Omental fat pad (tissue), 4 donors: ENCODE measurements around the gene SCMH1. TPM values are rescaled to one million over a fixed set of nuclear protein-coding genes. Genes with fewer than 3 reads are reported as not detected.

ENCODE experiments used
- ATAC-seq: fragments of 150-250 bp; one replicate; pipeline ENCODE4 v1.9.1; 2016; ENCODE audit warnings: mild to moderate bottlenecking, moderate library complexity; ENCODE audit not compliant: low FRiP score
- DNase-seq: peaks from one replicate; pipeline ENCODE4 v3.0.0-alpha.2; 2019; ENCODE audit warnings: low spot score
- total RNA-seq, 4 donors: library from RNA; depleted of rRNA; stranded (reverse); fragments of >200 nt; gene quantifications; one replicate each; pipeline ENCODE4 v1.1.0, GENCODE V29; 2016
- TF ChIP-seq, protein P1 (sequence below), 3 donors: fragments of 450-650 bp; IDR thresholded peaks; one replicate each; pipeline ENCODE4 v1.5.1; 2016 to 2017; ENCODE audit warnings: antibody characterized with exemption in 3 of 3, mild to moderate bottlenecking in 3 of 3, moderate library complexity in 2 of 3

The SCMH1 gene
- total RNA-seq, 4 donors from 2014 or later = 19.9 to 42.8 (median 31.3) TPM

DNA sequence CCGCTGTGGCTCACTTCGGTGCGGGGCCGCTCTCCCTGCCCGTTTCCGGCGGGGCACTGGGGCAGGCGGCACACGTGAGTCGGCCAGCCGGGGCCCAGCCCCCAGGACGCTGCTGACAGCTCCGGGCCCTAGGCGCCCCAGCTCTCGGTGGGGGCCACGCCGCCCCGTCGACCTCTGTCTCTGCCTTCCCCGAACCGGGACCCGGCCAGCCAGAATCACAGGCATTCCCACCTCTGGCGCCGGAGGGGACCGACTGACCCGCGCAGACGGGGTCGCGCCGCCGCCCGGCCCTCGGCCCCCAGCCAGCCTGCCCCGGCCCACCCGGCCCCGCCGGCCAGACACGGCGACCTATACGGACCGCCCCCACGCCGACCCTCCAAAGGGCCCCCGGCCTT lies 755 bp downstream of the SCMH1 start:
- TF ChIP-seq, protein P1, sequence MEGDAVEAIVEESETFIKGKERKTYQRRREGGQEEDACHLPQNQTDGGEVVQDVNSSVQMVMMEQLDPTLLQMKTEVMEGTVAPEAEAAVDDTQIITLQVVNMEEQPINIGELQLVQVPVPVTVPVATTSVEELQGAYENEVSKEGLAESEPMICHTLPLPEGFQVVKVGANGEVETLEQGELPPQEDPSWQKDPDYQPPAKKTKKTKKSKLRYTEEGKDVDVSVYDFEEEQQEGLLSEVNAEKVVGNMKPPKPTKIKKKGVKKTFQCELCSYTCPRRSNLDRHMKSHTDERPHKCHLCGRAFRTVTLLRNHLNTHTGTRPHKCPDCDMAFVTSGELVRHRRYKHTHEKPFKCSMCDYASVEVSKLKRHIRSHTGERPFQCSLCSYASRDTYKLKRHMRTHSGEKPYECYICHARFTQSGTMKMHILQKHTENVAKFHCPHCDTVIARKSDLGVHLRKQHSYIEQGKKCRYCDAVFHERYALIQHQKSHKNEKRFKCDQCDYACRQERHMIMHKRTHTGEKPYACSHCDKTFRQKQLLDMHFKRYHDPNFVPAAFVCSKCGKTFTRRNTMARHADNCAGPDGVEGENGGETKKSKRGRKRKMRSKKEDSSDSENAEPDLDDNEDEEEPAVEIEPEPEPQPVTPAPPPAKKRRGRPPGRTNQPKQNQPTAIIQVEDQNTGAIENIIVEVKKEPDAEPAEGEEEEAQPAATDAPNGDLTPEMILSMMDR (IDR thresholded peaks at IDR 0.05) = no peak
- ATAC-seq (peak; percentile 73), DNase-seq (no peak)

DNA sequence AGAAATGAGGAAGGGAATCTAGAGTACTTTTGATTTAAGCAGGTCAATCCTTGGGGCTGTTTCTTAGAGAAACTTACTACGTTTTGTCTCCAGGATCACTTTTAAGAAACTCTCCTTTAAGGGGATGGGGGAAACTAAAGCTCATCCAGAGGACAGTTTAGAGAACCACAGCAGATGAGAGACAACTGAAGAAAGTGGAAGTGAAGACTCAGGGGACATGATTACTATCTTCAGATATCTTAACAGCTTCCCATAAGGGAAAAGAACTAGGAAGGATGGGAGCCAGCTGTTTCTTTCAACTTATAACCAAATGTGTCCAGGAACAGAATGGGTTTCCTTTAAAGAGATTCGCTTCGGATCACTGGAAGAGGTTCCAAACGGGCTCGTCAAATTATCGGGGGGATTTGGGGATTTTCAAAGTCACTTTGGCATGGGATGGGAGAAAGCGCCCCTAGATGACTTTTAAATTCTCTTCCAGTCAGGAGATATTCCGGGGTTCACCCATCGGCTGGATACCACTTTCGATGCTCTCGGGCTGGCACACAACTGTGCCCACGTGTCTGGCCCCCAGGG lies 1.2 kb downstream of the SCMH1 start:
- TF ChIP-seq, protein P1 (IDR thresholded peaks at IDR 0.05) = no peak
- ATAC-seq (no peak), DNase-seq (no peak)

DNA sequence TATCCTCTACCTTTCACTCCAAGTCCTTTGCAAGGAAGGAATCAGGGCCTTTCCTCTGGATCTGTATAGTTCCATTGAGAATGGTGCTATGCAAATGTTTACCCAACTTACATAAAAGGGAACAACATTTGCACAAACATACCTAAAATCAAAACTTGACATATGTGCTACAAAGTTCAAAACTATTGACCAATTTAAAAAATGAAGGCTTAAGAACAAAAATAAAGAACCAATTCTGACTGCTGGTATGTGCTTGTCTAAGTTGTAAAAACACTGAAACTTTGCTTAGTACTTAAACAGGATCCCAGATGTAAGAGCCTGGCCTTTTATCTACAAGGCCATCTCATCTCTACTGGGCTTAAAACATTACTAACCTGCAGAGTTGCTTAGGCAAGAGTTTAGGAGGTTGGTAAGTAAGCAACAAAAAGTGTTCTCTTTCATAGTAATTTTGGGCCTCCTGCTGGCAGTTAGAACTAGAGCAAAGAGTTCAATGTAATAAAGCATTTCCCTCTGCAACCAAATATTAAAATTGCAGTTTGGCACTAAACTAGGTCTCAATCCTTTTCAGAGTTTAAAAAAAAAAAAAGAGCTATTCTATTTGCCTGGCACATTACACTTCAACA lies 2.0 kb downstream of the SCMH1 start:
- TF ChIP-seq, protein P1 (IDR thresholded peaks at IDR 0.05) = no peak
- no peak for DNase-seq
- ATAC-seq = no peak

DNA sequence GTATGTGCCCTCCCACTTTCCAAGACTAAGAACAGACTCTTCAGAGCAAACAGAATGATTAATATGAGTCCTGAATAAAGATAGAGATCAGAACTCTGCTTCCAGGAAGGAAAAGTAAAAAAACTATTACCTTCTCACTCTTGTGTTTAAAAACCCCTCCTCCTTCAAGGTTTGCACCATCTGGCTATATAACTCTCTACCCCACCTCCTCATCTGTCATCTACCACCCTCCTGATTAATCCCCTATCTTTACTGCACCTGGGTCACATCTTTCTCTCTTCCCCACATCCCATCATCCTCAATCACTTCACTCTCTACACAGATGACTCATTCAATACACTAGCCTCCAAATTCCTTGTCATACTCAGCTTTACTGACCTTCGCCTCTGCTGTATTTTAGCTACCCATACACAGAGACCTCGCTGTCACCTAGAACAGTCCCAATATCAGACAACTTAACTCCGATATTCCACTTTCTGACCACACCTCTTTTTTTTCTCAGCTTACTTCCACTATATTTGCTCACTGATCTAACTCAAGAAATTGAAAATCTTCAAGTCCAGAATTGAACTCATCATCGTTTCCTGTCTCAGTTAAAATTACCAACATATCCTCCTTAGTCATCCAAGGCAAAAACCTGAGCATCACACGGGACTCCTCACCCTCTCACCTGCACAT lies 3.7 kb downstream of the SCMH1 start:
- TF ChIP-seq, protein P1 (IDR thresholded peaks at IDR 0.05) = no peak
- DNase-seq (no peak), ATAC-seq (no peak)

DNA sequence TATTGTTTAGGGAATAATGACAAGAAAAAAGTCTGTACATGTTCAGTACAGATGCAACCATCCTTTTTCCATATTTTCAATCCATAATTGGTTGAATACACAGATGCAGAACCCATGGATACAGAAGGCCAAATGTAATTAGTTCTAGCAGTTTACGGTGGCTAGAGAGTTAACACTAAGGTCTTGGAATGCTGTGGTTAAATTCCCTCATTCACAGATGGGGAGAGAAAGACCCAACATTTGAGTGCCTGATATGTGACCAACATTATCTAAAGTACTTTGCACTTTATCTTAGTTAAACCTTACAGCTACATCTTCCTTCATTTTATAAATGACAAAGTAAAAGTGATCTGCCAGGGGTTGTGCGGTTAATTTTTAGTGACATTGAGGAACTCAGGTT lies 5.3 kb downstream of the SCMH1 start:
- TF ChIP-seq, protein P1 (IDR thresholded peaks at IDR 0.05) = no peak
- DNase-seq (no peak), ATAC-seq (no peak)

DNA sequence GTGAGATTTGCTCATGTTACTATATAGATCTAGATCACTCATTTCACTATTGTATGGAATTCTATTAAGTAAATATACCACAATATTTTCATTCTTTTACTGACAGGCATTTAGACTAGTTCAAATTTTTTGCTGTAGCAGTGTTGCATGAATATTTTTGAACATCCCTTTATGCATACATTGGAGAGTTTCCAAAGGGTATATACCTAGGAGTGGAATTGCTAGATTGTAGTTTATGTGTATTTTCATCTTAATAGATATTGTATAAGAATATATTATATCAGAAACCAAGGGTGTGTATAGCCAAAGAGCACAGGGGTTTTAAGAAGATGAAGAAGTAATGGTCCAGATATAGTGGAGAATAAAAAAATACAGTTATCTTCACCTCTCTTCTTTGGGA lies 6.2 kb downstream of the SCMH1 start:
- ATAC-seq (no peak), DNase-seq (no peak)
- TF ChIP-seq, protein P1 (IDR thresholded peaks at IDR 0.05) = no peak

DNA sequence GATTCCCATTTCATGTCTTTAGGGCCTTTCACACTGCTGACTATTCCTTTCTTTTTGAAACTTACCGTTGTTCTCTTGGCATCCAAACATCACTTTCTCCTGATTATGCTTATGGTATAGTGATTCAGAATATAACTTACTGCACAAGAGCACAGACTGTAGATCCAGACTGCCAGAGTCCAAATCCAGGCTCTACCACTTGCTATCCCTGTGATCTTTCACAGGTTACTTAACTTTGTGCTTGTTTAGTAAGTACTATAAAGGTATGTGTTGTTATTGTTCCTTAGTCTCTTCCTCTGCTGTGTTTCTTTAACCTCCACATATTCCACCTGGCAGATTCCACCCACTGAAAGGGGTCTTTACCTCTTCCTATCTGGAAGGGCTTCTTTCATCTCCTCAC lies 8.4 kb downstream of the SCMH1 start:
- ATAC-seq (no peak), DNase-seq (no peak)
- TF ChIP-seq, protein P1 (IDR thresholded peaks at IDR 0.05) = no peak
